H1 (cell line): ENCODE measurements around the gene CORT. TPM values are rescaled to one million over a fixed set of nuclear protein-coding genes. Genes with fewer than 3 reads are reported as not detected.

Source experiments
- CREB1 ChIP-seq: IDR thresholded peaks from 2 replicates; pipeline ENCODE4 v1.6.1; 2012; ENCODE audit warnings: inconsistent platforms
- EGR1 ChIP-seq: IDR thresholded peaks from 2 replicates; pipeline ENCODE4 v1.6.1; 2011; ENCODE audit warnings: low read depth, low read length, borderline replicate concordance
- FOSL1 ChIP-seq: IDR thresholded peaks from 2 replicates; pipeline ENCODE4 v1.6.1; 2011; ENCODE audit warnings: mild to moderate bottlenecking, low read depth, low read length, moderate library complexity; ENCODE audit not compliant: insufficient read depth
- GTF2F1 ChIP-seq: IDR thresholded peaks from 2 replicates; pipeline ENCODE4 v1.6.1; 2012; ENCODE audit warnings: low read depth, low read length, improper control_type of control experiment, borderline replicate concordance
- HDAC6 ChIP-seq: IDR thresholded peaks from one replicate; pipeline ENCODE4 v1.7.1; 2012; ENCODE audit warnings: low read depth, mild to moderate bottlenecking, inconsistent platforms, low read length, moderate library complexity
- NRF1 ChIP-seq: IDR thresholded peaks from 2 replicates; pipeline ENCODE4 v1.6.1; 2011; ENCODE audit warnings: mild to moderate bottlenecking, low read depth, low read length, improper control_type of control experiment
- PHF8 ChIP-seq: fragments of 200-600 bp; sonication (generic); conservative IDR thresholded peaks from 2 replicates; pipeline ENCODE4 v1.7.1; 2012; ENCODE audit warnings: low read depth, mild to moderate bottlenecking, inconsistent platforms, low read length, moderate library complexity
- POLR2AphosphoS5 ChIP-seq: IDR thresholded peaks from 2 replicates; pipeline ENCODE4 v1.6.1; 2011; ENCODE audit warnings: low read depth, low read length
- RFX5 ChIP-seq: IDR thresholded peaks from 2 replicates; pipeline ENCODE4 v1.6.1; 2011; ENCODE audit warnings: low read depth, low read length, improper control_type of control experiment, borderline replicate concordance
- RNF2 ChIP-seq: fragments of 200-900, 300-1000 bp; sonication (generic); IDR thresholded peaks from 2 replicates; pipeline ENCODE4 v1.7.1; 2016; ENCODE audit warnings: borderline replicate concordance, low read depth, mild to moderate bottlenecking, antibody characterized with exemption, low read length; ENCODE audit not compliant: poor library complexity, severe bottlenecking; ENCODE audit errors: missing control alignments
- SP1 ChIP-seq: IDR thresholded peaks from 2 replicates; pipeline ENCODE4 v1.6.1; 2011; ENCODE audit warnings: low read depth, low read length
- SP2 ChIP-seq: IDR thresholded peaks from 2 replicates; pipeline ENCODE4 v1.6.1; 2012; ENCODE audit warnings: mild to moderate bottlenecking, low read length, inconsistent platforms
- TAF1 ChIP-seq: IDR thresholded peaks from 2 replicates; pipeline ENCODE4 v1.6.1; 2011; ENCODE audit warnings: mild to moderate bottlenecking, low read depth, low read length
- YY1 ChIP-seq: IDR thresholded peaks from 2 replicates; pipeline ENCODE4 v1.6.1; 2011; ENCODE audit warnings: low read depth, mild to moderate bottlenecking, low read length
- polyA plus RNA-seq, 7 experiments: library from polyadenylated mRNA; depleted of rRNA in 3 of 7; stranded (reverse) in 5 of 7; unstranded in 2 of 7; fragments of >200 nt in 5 of 7; fragments of 200-250 nt in 2 of 7; gene quantifications; 1 replicate in 5 of 7; 2 replicates in 1 of 7; 4 replicates in 1 of 7; pipeline versions ENCODE4 v1.2.1 to v1.2.3, GENCODE V29; 2011 to 2013; ENCODE audit warnings: missing spikeins in 2 of 7, mixed read lengths in 2 of 7
- total RNA-seq: library from RNA; stranded (reverse); fragmentation: NEBNext Ultra II Directional; extraction: Animal tissue kit (Norgen Biotek cat#: 25700); gene quantifications from 2 replicates; pipeline ENCODE4 v1.2.1, GENCODE V29; 2021
- TF ChIP-seq, protein P1 (sequence below): IDR thresholded peaks from 2 replicates; pipeline ENCODE4 v1.6.1; 2012; ENCODE audit warnings: inconsistent platforms
- TF ChIP-seq, protein P2 (sequence below), 3 experiments: IDR thresholded peaks; 1 replicate in 2 of 3; 2 replicates in 1 of 3; pipeline versions ENCODE4 v1.5.1 to v1.6.1; 2011; ENCODE audit warnings: low read length in 3 of 3, mild to moderate bottlenecking in 3 of 3, inconsistent platforms in 2 of 3, low read depth in 1 of 3, moderate library complexity in 1 of 3; ENCODE audit not compliant: insufficient read depth in 1 of 3; ENCODE audit errors: control extremely low read depth in 1 of 3
- TF ChIP-seq, protein P3 (sequence below): IDR thresholded peaks from 2 replicates; pipeline ENCODE4 v1.6.1; 2012; ENCODE audit warnings: low read length, inconsistent platforms
- TF ChIP-seq, protein P4 (sequence below): IDR thresholded peaks from 2 replicates; pipeline ENCODE4 v1.6.1; 2011; ENCODE audit warnings: low read depth, mild to moderate bottlenecking, low read length; ENCODE audit not compliant: insufficient read depth

The CORT gene
- total and polyA plus RNA-seq, 2 of the 8 experiments (the other 6 are each of a cell fraction or from before 2014, with no cell fraction given) = 0.15 to 0.30 TPM

DNA sequence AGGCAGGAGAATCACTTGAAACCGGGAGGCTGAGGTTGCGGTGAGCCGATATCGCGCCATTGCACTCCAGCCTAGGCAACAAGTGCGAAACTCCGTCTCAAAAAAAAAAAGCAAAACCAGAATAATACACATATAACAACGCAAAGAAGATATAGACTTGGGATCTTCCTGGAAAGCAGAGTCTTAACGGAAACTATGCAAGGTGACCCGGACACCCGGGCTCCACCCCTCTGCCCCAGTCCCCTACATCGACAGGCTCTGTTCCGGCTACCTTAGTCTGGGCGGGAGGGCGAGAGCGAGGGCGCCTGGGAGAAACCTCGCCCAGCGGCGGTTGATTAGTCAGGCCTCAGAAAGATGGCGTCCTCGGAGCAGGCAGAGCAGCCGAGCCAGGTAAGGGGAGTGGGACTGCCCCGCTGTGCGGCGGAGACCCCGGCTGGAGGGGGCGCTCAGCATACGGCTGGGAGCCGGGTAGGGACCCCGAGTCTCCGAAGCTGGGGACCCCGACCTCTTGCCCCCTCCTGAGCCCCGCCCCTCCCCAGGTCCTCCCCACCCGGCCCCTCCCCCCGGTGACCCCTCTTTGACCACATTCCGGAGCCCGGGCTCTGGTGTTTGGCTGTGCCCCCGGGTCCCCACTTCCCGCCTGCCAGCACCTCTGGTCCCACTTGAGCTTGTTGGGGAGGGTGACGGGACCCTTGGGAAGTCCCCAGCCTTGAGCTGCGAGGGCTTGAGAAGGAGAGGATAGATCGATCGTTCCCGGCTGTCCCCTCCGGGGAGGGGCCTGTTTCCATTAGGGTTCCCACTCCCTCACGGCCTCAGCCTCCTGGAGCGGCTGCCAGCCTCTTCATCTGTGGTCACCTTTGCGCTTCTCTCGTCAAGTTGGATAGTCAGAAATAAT, 25.0 kb downstream of the CORT start, which contains the start of gene PEX14 (continued):
- TF ChIP-seq CREB1 = 0 out of 2 replicates have a peak, but pooled peaks have one; percentile 27
- TF ChIP-seq, protein P1, sequence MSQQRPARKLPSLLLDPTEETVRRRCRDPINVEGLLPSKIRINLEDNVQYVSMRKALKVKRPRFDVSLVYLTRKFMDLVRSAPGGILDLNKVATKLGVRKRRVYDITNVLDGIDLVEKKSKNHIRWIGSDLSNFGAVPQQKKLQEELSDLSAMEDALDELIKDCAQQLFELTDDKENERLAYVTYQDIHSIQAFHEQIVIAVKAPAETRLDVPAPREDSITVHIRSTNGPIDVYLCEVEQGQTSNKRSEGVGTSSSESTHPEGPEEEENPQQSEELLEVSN = no peak
- 0 out of 2 replicates have a peak, but pooled peaks have one; percentile 62 for TF ChIP-seq EGR1
- TF ChIP-seq FOSL1 = no peak
- TF ChIP-seq, protein P2, sequence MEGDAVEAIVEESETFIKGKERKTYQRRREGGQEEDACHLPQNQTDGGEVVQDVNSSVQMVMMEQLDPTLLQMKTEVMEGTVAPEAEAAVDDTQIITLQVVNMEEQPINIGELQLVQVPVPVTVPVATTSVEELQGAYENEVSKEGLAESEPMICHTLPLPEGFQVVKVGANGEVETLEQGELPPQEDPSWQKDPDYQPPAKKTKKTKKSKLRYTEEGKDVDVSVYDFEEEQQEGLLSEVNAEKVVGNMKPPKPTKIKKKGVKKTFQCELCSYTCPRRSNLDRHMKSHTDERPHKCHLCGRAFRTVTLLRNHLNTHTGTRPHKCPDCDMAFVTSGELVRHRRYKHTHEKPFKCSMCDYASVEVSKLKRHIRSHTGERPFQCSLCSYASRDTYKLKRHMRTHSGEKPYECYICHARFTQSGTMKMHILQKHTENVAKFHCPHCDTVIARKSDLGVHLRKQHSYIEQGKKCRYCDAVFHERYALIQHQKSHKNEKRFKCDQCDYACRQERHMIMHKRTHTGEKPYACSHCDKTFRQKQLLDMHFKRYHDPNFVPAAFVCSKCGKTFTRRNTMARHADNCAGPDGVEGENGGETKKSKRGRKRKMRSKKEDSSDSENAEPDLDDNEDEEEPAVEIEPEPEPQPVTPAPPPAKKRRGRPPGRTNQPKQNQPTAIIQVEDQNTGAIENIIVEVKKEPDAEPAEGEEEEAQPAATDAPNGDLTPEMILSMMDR (IDR thresholded peaks at IDR 0.05; ENCODE audit: control extremely low read depth in 1 of 3, insufficient read depth in 1 of 3, low read depth in 1 of 3, low read length in 3 of 3) = no peak
- no peak for TF ChIP-seq RFX5
- peak; percentile 98 for TF ChIP-seq YY1
- no peak for TF ChIP-seq GTF2F1
- TF ChIP-seq PHF8 = peak; percentile 72
- TF ChIP-seq SP2 = no peak
- TF ChIP-seq RNF2 = no peak
- TF ChIP-seq, protein P3, sequence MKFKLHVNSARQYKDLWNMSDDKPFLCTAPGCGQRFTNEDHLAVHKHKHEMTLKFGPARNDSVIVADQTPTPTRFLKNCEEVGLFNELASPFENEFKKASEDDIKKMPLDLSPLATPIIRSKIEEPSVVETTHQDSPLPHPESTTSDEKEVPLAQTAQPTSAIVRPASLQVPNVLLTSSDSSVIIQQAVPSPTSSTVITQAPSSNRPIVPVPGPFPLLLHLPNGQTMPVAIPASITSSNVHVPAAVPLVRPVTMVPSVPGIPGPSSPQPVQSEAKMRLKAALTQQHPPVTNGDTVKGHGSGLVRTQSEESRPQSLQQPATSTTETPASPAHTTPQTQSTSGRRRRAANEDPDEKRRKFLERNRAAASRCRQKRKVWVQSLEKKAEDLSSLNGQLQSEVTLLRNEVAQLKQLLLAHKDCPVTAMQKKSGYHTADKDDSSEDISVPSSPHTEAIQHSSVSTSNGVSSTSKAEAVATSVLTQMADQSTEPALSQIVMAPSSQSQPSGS = no peak
- TF ChIP-seq SP1 = peak; percentile 75; the same call in 1 of the 2 replicates
- peak; percentile 80 for TF ChIP-seq POLR2AphosphoS5
- TF ChIP-seq, protein P4, sequence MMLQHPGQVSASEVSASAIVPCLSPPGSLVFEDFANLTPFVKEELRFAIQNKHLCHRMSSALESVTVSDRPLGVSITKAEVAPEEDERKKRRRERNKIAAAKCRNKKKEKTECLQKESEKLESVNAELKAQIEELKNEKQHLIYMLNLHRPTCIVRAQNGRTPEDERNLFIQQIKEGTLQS = no peak
- TF ChIP-seq TAF1 = peak; percentile 93
- no peak for TF ChIP-seq HDAC6
- no peak for TF ChIP-seq NRF1
